Keratinocyte (primary cell): ENCODE results near the gene GPC3.

Source experiments
- EZH2 ChIP-seq: IDR thresholded peaks from one replicate; pipeline ENCODE4 v1.6.1; 2012; ENCODE audit warnings: inconsistent platforms, mild to moderate bottlenecking, low read length, moderate library complexity
- TF ChIP-seq, protein P1 (sequence below), 3 experiments: IDR thresholded peaks in 1 of 3; conservative IDR thresholded peaks in 1 of 3; optimal IDR thresholded peaks in 1 of 3; 2 replicates in 2 of 3; 3 replicates in 1 of 3; pipeline versions ENCODE3 to v1.5.1; 2011; ENCODE audit warnings: low read length in 3 of 3, mild to moderate bottlenecking in 3 of 3, moderate library complexity in 2 of 3, control low read depth in 1 of 3, inconsistent platforms in 1 of 3; ENCODE audit not compliant: insufficient read depth in 2 of 3; ENCODE audit errors: extremely low read depth in 1 of 3

DNA sequence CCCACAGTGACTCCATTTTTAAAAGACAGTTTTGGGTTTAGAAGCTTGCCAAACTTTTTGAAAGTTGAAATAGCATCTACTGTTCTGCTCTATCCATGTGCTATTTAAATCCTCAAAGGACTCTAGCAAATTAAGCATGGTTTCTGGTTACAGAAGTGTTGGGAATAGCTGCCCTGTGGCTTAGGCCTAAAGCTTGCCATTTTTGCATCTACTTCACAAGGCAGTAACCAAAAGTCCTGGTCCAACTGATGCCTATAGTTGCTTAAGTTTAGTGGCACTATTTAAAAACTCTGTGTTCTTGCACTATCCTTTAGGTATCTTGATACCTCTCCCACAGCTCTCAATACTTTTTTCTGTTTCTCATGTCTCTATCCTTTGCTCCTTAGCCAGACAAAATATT is 319.1 kb downstream of the GPC3 start:
- TF ChIP-seq, protein P1, sequence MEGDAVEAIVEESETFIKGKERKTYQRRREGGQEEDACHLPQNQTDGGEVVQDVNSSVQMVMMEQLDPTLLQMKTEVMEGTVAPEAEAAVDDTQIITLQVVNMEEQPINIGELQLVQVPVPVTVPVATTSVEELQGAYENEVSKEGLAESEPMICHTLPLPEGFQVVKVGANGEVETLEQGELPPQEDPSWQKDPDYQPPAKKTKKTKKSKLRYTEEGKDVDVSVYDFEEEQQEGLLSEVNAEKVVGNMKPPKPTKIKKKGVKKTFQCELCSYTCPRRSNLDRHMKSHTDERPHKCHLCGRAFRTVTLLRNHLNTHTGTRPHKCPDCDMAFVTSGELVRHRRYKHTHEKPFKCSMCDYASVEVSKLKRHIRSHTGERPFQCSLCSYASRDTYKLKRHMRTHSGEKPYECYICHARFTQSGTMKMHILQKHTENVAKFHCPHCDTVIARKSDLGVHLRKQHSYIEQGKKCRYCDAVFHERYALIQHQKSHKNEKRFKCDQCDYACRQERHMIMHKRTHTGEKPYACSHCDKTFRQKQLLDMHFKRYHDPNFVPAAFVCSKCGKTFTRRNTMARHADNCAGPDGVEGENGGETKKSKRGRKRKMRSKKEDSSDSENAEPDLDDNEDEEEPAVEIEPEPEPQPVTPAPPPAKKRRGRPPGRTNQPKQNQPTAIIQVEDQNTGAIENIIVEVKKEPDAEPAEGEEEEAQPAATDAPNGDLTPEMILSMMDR (optimal IDR thresholded peaks at IDR 0.05 in 1 of 3, IDR thresholded peaks at IDR 0.05 in 1 of 3, conservative IDR thresholded peaks at IDR 0.05 in 1 of 3; ENCODE audit: extremely low read depth in 1 of 3, insufficient read depth in 2 of 3, low read length in 3 of 3): no peak
- no peak for TF ChIP-seq EZH2
